Measurements from ENCODE around the gene POLA1.
A peak's percentile ranks its signal among the peaks of the same experiment; 100 is the strongest.
"Not testable (repeated sequence)": the region's sequence is repeated elsewhere in the genome, so short reads cannot be mapped to it uniquely, and the experiment has no call there.

The POLA1 gene

GRCh38 chrX:24693453-24694202 is at the start of gene POLA1:
POLA1 (plus strand) TSS chrX:24693918; CDS start chrX:24693962, 44 bp downstream.
- peak; percentile 88 for DNase-seq

- no peak for DNase-seq
Observed at GRCh38 chrX:24646006-24646405, 47.7 kb upstream of the POLA1 start.

GRCh38 chrX:24646745-24647182 is 47.0 kb upstream of the POLA1 start:
- DNase-seq: no peak

GRCh38 chrX:24647257-24648058 is 46.3 kb upstream of the POLA1 start, which contains the start of gene PCYT1B:
PCYT1B (minus strand) TSS chrX:24647347; CDS start chrX:24647105, 242 bp downstream.
- DNase-seq: peak; percentile 35

- no peak for DNase-seq
Observed at GRCh38 chrX:24648495-24648894, 45.2 kb upstream of the POLA1 start.

GRCh38 chrX:24651783-24652182 is 41.9 kb upstream of the POLA1 start:
- no peak for DNase-seq

- DNase-seq: not testable (repeated sequence)
Observed at GRCh38 chrX:24655679-24656078, 38.0 kb upstream of the POLA1 start.

- DNase-seq: no peak
Observed at GRCh38 chrX:24657671-24658386, 35.9 kb upstream of the POLA1 start.

GRCh38 chrX:24658421-24658820 is 35.3 kb upstream of the POLA1 start:
- no peak for DNase-seq

- DNase-seq: no peak
Observed at GRCh38 chrX:24659106-24659505, 34.6 kb upstream of the POLA1 start.

- DNase-seq: no peak
Observed at GRCh38 chrX:24659646-24660045, 34.1 kb upstream of the POLA1 start.

GRCh38 chrX:24661292-24661691 is 32.4 kb upstream of the POLA1 start:
- DNase-seq: no peak

GRCh38 chrX:24662352-24662751 is 31.4 kb upstream of the POLA1 start:
- DNase-seq: no peak

GRCh38 chrX:24668111-24668510 is 25.6 kb upstream of the POLA1 start:
- no peak for DNase-seq

- DNase-seq: no peak
Observed at GRCh38 chrX:24672701-24673190, 21.0 kb upstream of the POLA1 start.

- no peak for DNase-seq
Observed at GRCh38 chrX:24673424-24673823, 20.3 kb upstream of the POLA1 start.

- DNase-seq: no peak
Observed at GRCh38 chrX:24676403-24677024, 17.2 kb upstream of the POLA1 start.

- DNase-seq: no peak
Observed at GRCh38 chrX:24682739-24683432, 10.8 kb upstream of the POLA1 start.

GRCh38 chrX:24684048-24684447 is 9.7 kb upstream of the POLA1 start:
- DNase-seq: no peak

- DNase-seq: no peak
Observed at GRCh38 chrX:24692305-24692704, 1.4 kb upstream of the POLA1 start.

GRCh38 chrX:24694825-24695224 is 1.1 kb downstream of the POLA1 start:
- no peak for DNase-seq

- DNase-seq: no peak
Observed at GRCh38 chrX:24696294-24696693, 2.6 kb downstream of the POLA1 start.

Data from NCI-H2029 (cell line).